Esophagus squamous epithelium (tissue), 5 donors: ENCODE measurements around the gene GET3. TPM values are rescaled to one million over a fixed set of nuclear protein-coding genes. Genes with fewer than 3 reads are reported as not detected.

Experiments
- DNase-seq: peaks from one replicate; lab custom pipeline; 2025; lab: John Stamatoyannopoulos, UW
- H3K27ac ChIP-seq, 4 donors: fragments of 200-600 bp; sonication (generic); one replicate each; pipeline ENCODE4 v1.5.1; 2016 to 2019; ENCODE audit warnings: mild to moderate bottlenecking in 1 of 4
- H3K27me3 ChIP-seq, 4 donors: fragments of 200-600 bp; sonication (generic); 1 replicate in 3 of 4; 2 replicates in 1 of 4; pipeline versions ENCODE4 v1.5.1 to v1.6.0; 2017 to 2021; ENCODE audit warnings: antibody characterized with exemption in 1 of 4
- H3K36me3 ChIP-seq, 3 donors: fragments of 200-600 bp; sonication (generic); one replicate each; pipeline ENCODE4 v1.5.1; 2016 to 2019
- H3K4me1 ChIP-seq, 3 donors: fragments of 200-600 bp; sonication (generic); one replicate each; pipeline ENCODE4 v1.5.1; 2017 to 2019
- H3K4me3 ChIP-seq, 4 donors: fragments of 200-600 bp; sonication (generic); 1 replicate in 3 of 4; 2 replicates in 1 of 4; pipeline ENCODE4 v1.5.1; 2016 to 2019; ENCODE audit warnings: mild to moderate bottlenecking in 2 of 4, moderate library complexity in 1 of 4
- H3K9me3 ChIP-seq, 3 donors: fragments of 200-600 bp; sonication (generic); one replicate each; pipeline ENCODE4 v1.5.1; 2016 to 2019
- CTCF ChIP-seq, 6 experiments: fragments of 450-650 bp in 4 of 6; fragments of 200-600 bp in 2 of 6; sonication (generic) in 2 of 6; IDR thresholded peaks; one replicate each; pipeline ENCODE4 v1.5.1; 2016 to 2019; ENCODE audit warnings: antibody characterized with exemption in 6 of 6, mild to moderate bottlenecking in 4 of 6, moderate library complexity in 4 of 6
- POLR2A ChIP-seq, 4 donors: fragments of 450-650 bp; IDR thresholded peaks; one replicate each; pipeline ENCODE4 v1.6.1; 2017; ENCODE audit warnings: antibody characterized with exemption in 4 of 4, mild to moderate bottlenecking in 4 of 4, moderate library complexity in 3 of 4
- WGBS, 2 donors: methylation state at CpG; one replicate each; pipeline ENCODE4 v1.1.5; 2018; 5-methylcytosine and 5-hydroxymethylcytosine counted together
- intact Hi-C: fragments of 100-400 bp; cut with DNase I; formaldehyde crosslinking; loops from one replicate; pipeline ENCODE4 v1.15.0; 2022
- total RNA-seq, 4 donors: library from RNA; depleted of rRNA; stranded (reverse); fragments of >200 nt; gene quantifications; one replicate each; pipeline ENCODE4 v1.1.0, GENCODE V29; 2016
- donor health status: DM: yes; HTN: yes; CAD: no.

The GET3 gene
- total RNA-seq, 4 donors from 2014 or later: 36.8 to 69.9 (median 51.2) TPM

DNA sequence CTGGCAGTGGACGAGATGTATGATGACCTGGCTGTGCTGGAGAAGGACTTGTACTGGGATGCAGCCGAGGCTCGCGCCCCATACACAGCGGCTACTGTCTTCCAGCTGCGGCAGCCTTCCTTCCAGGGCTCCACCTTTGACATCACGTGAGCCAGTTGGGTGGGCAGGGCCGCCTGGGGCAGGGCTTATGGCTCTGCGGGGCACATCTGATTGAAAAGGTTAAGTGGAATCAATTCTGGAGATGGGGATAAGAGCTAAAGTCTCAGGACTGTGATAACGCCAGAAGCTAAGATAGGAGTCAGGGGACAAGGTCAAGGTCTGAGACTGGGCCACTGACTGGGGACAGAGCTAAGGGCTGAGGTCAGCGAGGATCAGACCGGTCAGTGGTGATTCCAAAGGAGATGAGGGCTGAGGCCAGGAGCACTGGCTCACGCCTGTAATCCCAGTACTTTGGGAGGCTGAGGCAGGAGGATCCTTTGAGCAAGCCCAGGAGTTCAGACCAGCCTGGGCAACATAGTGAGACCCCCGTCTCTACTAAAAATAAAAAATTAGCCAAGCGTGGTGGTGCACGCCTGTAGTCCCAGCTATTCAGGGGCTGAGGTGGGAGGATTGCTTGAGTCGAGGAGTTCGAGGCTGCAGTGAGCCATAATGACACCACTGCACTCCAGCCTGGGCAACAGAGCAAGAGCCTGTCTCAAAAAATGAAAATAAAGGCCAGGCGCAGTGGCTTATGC, 19.0 kb downstream of the GET3 start:
- DNase-seq: no peak
- no peaks in the 10 kb centered on the region for H3K9me3 ChIP-seq
- 60 to 93% methylated on average over 10 of the region's 19 CpGs for WGBS, 2 donors
- TF ChIP-seq CTCF (IDR thresholded peaks at IDR 0.05) (no peak), POLR2A (IDR thresholded peaks at IDR 0.05) (no peak)
- H3K27me3 ChIP-seq: peaks cover 0 to 26% (median 0%) of the 10 kb centered on the region in 4 donors
- intact Hi-C loops: no loop called here
- H3K27ac ChIP-seq: no peak overlapping the region
- H3K4me3 ChIP-seq: no peak overlapping the region
- H3K36me3 ChIP-seq: peaks cover 0 to 1% (median 0%) of the 10 kb centered on the region in 3 donors
- peaks cover 11 to 19% (median 11%) of the 10 kb centered on the region in 3 donors for H3K4me1 ChIP-seq

GRCh38 chr19:12757544-12758274, 20.4 kb downstream of the GET3 start:
- Histone ChIP-seq H3K4me3 (peak overlapping the region in 3 of 4 donors; percentile 29 to 59 (median 41)), H3K36me3 (peaks cover 0 to 15% (median 3%) of the 10 kb centered on the region in 3 donors), H3K27me3 (peaks cover 0 to 12% (median 0%) of the 10 kb centered on the region in 4 donors), H3K27ac (peak overlapping the region in 2 of 4 donors; percentile 36 to 59), H3K9me3 (no peaks in the 10 kb centered on the region), H3K4me1 (peaks cover 11 to 14% (median 11%) of the 10 kb centered on the region in 3 donors)
- 28 to 43% methylated on average over 7 to 14 of the region's 60 CpGs for WGBS, 2 donors
- intact Hi-C loops: no loop called here
- DNase-seq: no peak
- peak; percentile 86 to 96 (median 94) for TF ChIP-seq CTCF (IDR thresholded peaks at IDR 0.05)
- no peak for TF ChIP-seq POLR2A (IDR thresholded peaks at IDR 0.05)

DNA sequence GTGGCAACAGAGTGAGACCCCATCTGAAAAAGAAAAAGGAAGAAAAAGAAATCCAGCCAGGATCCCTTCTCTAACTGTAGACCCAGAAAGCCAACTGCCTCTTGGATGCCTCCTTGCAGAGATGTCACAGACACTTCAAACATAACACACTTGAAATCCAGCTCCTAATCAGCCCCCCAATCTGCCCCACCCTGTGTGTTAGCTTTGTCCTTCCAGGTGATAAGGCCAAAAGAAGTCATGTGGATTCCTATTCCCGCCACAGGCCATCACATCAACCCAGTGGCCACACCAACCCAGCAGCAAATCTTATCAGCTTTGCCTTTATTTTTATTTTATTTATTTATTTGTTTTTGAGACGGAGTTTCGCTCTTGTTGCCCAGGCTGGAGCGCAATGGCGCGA, 22.4 kb downstream of the GET3 start:
- H3K9me3 ChIP-seq: no peaks in the 10 kb centered on the region
- no peaks in the 10 kb centered on the region for H3K27me3 ChIP-seq
- TF ChIP-seq POLR2A (IDR thresholded peaks at IDR 0.05) (no peak), CTCF (IDR thresholded peaks at IDR 0.05) (no peak)
- H3K36me3 ChIP-seq: peaks cover 0 to 35% (median 13%) of the 10 kb centered on the region in 3 donors
- no peak for DNase-seq
- no peak overlapping the region for H3K27ac ChIP-seq
- WGBS, 2 donors: 93 to 94% methylated on average over 6 of the region's 6 CpGs
- H3K4me3 ChIP-seq: no peak overlapping the region
- peaks cover 11 to 14% (median 11%) of the 10 kb centered on the region in 3 donors for H3K4me1 ChIP-seq
- intact Hi-C loops: no loop called here

GRCh38 chr19:12763100-12763499, 25.8 kb downstream of the GET3 start:
- Histone ChIP-seq H3K4me3 (no peak overlapping the region), H3K27me3 (no peaks in the 10 kb centered on the region), H3K36me3 (peaks cover 0 to 67% (median 14%) of the 10 kb centered on the region in 3 donors), H3K27ac (no peak overlapping the region), H3K4me1 (peaks cover under 1 to 7% (median 7%) of the 10 kb centered on the region in 3 donors), H3K9me3 (no peaks in the 10 kb centered on the region)
- 80% methylated on average over 2 of the region's 11 CpGs; no CpG with 5 or more reads in 1 of the 2 donors for WGBS, 2 donors
- no peak for DNase-seq
- TF ChIP-seq CTCF (IDR thresholded peaks at IDR 0.05) (no peak), POLR2A (IDR thresholded peaks at IDR 0.05) (no peak)
- intact Hi-C loops: no loop called here
